ENCODE results near the gene IQCM. TPM values are rescaled to one million over a fixed set of nuclear protein-coding genes. Genes with fewer than 3 reads are reported as not detected.
"Not testable (repeated sequence)": the region's sequence is repeated elsewhere in the genome, so short reads cannot be mapped to it uniquely, and the experiment has no call there.

Gene IQCM
- total RNA-seq, 6 experiments from 2014 or later = not detected

DNA sequence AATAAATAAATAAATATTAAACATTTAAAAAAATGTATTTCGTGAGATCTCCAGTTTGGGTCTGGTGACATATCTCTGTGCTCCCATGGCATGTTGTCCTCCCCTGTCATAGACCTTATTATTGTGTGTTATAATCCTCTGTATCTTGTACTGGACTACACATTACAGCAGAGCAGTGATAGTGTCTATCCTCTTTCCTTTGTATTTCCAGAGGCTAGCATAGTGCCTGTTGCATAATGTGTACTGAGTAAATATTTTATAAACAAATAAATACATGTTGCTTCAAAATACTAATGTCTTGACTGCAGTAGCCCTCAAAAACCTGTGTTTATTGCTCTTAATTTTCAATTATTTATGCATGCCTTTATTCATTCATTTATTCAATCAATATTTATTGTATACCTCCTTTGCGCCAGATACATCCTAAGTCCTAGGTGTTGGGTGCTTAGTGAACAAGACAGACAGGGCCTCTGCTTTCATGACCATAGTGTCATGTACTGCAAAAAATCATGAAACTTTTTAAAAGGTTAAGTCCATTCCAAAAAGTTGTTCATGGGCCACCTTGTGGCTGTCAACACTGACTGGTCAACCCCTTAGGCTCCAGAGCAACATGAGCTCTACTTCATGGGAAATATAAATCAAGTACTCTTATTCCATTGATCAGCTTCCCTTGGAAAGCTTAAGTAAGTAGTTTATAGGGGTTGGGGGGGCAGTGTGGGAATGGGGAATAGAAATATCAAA, 303.9 kb downstream of the IQCM start:
- DNase-seq (no peak), ATAC-seq (peak; percentile 87 to 96 (median 94))
- no peaks in the 10 kb centered on the region for H3K9me3 ChIP-seq
- H3K27me3 ChIP-seq = no peaks in the 10 kb centered on the region
- no peak for TF ChIP-seq POLR2A (IDR thresholded peaks at IDR 0.05)
- TF ChIP-seq, protein P1, sequence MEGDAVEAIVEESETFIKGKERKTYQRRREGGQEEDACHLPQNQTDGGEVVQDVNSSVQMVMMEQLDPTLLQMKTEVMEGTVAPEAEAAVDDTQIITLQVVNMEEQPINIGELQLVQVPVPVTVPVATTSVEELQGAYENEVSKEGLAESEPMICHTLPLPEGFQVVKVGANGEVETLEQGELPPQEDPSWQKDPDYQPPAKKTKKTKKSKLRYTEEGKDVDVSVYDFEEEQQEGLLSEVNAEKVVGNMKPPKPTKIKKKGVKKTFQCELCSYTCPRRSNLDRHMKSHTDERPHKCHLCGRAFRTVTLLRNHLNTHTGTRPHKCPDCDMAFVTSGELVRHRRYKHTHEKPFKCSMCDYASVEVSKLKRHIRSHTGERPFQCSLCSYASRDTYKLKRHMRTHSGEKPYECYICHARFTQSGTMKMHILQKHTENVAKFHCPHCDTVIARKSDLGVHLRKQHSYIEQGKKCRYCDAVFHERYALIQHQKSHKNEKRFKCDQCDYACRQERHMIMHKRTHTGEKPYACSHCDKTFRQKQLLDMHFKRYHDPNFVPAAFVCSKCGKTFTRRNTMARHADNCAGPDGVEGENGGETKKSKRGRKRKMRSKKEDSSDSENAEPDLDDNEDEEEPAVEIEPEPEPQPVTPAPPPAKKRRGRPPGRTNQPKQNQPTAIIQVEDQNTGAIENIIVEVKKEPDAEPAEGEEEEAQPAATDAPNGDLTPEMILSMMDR (IDR thresholded peaks at IDR 0.05) = peak in 3 of 4 donors; percentile 4 to 24 (median 9)
- H3K27ac ChIP-seq = peak overlapping the region in 1 of 3 donors; percentile 41
- no peaks in the 10 kb centered on the region for H3K36me3 ChIP-seq
- peaks cover 0 to 20% (median 9%) of the 10 kb centered on the region in 4 donors for H3K4me1 ChIP-seq
- no peak overlapping the region for H3K4me3 ChIP-seq
- 55% methylated on average over 2 of the region's 2 CpGs for WGBS (ENCODE audit: insufficient coverage, low coverage, low lambda C conversion rate, missing lambda C conversion rate)
- intact Hi-C loops (cut with DNase I) = no loop called here

DNA sequence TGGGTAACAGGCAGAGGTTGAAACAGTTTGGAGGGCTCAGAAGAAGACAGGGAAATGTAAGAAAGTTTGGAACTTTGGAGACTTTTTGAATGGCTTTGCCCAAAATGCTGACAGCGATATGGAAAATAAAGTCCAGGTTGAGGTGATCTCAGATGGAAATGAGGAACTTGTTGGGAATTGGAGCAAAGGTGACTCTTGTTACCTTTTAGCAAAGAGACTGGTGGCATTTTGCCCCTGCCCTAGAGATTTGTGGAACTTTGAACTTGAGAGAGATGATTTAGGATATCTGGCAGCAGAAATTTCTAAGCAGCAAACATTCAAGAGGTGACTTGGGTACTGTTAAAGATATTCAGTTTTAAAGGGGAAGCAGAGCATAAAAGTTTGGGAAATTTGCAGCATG, 308.3 kb downstream of the IQCM start:
- ATAC-seq; H3K36me3 ChIP-seq; H3K9me3 ChIP-seq; H3K27me3 ChIP-seq; intact Hi-C loops (cut with DNase I): not testable (repeated sequence)
- H3K4me3 ChIP-seq = peak overlapping the region in 1 of 3 donors; percentile 3
- DNase-seq = peak in 1 of 3 donors; percentile 50
- H3K4me1 ChIP-seq = peaks cover 0 to 13% (median 8%) of the 10 kb centered on the region in 4 donors
- peak overlapping the region in 2 of 3 donors; percentile 25 to 50 for H3K27ac ChIP-seq
- WGBS (ENCODE audit: insufficient coverage, low coverage, low lambda C conversion rate, missing lambda C conversion rate) = 35% methylated on average over 1 of the region's 1 CpG

DNA sequence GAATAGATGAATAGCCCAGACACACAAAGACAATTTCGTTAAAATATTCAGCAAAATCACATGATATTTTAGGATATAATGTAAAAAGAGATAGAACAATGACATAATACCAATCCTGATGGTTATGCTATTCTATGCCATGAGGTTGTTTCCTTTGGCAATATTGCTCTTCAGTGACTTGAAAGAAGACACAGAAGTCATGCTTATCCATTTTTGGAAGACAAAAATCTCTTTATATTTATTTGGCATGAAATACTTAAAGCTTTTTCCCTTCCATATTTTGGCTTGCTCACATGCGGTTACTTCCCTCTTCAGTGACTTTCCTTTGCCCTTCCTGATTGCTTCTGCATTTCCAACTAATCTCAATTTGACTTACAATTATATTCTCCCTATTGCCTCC, 314.8 kb downstream of the IQCM start:
- Histone ChIP-seq H3K36me3 (no peaks in the 10 kb centered on the region), H3K4me3 (no peak overlapping the region), H3K9me3 (no peaks in the 10 kb centered on the region), H3K27ac (no peak overlapping the region), H3K4me1 (no peaks in the 10 kb centered on the region), H3K27me3 (no peaks in the 10 kb centered on the region)
- 72% methylated on average over 2 of the region's 2 CpGs for WGBS (ENCODE audit: insufficient coverage, low coverage, low lambda C conversion rate, missing lambda C conversion rate)
- ATAC-seq (no peak), DNase-seq (no peak)
- TF ChIP-seq, protein P1 (IDR thresholded peaks at IDR 0.05) = no peak
- no peak for TF ChIP-seq POLR2A (IDR thresholded peaks at IDR 0.05)
- intact Hi-C loops (cut with DNase I) = no loop called here

DNA sequence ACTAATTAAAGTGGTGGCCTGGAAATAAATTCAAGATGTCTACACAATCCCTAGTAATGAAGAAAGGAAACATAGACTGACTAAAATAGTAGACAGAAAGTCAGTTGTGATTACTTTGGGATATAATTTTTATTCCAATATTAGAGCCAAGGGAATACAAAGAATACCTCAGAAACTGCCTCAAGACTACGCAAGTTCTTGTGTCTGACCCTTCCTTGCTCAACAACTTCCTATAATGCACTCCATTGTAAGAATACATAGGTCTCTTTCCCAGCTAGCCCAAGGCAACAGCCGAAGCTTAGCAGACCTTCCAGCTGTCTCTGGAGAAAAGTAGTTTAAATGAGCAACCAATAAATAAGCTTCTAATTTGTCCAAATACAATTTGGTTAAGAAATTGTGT, 315.9 kb downstream of the IQCM start:
- H3K36me3 ChIP-seq = no peaks in the 10 kb centered on the region
- no peaks in the 10 kb centered on the region for H3K27me3 ChIP-seq
- ATAC-seq = no peak
- no peaks in the 10 kb centered on the region for H3K9me3 ChIP-seq
- DNase-seq = no peak
- H3K4me1 ChIP-seq = no peaks in the 10 kb centered on the region
- H3K4me3 ChIP-seq = no peak overlapping the region
- intact Hi-C loops (cut with DNase I) = no loop called here
- TF ChIP-seq POLR2A (IDR thresholded peaks at IDR 0.05) = no peak
- TF ChIP-seq, protein P1 (IDR thresholded peaks at IDR 0.05) = no peak
- H3K27ac ChIP-seq = no peak overlapping the region
- WGBS (ENCODE audit: insufficient coverage, low coverage, low lambda C conversion rate, missing lambda C conversion rate) = 77% methylated on average over 2 of the region's 2 CpGs

DNA sequence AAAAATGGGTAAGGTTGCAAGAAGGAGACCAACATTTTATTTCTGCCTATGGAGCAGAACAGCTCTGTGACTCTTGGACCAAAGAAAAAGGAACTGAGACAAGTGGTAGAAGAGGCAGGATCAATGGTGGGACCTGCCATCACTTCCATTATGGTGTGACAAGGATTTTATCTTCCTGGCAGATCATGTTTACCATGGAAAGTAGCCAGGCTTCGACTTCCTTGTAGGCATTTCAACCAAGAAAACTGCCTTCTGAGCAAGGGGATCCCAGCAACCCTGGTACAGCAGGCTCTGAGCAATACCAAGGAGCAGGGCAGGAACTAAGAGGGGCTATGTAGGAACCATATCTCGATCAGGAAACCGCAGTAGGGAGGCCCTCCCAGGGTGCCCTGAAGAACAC, 317.4 kb downstream of the IQCM start:
- Histone ChIP-seq H3K27ac (no peak overlapping the region), H3K4me3 (no peak overlapping the region), H3K27me3 (no peaks in the 10 kb centered on the region), H3K36me3 (no peaks in the 10 kb centered on the region), H3K4me1 (peaks cover 0 to 2% (median 0%) of the 10 kb centered on the region in 4 donors), H3K9me3 (no peaks in the 10 kb centered on the region)
- TF ChIP-seq POLR2A (IDR thresholded peaks at IDR 0.05) = no peak
- TF ChIP-seq, protein P1 (IDR thresholded peaks at IDR 0.05) = no peak
- WGBS (ENCODE audit: insufficient coverage, low coverage, low lambda C conversion rate, missing lambda C conversion rate) = 27% methylated on average over 1 of the region's 3 CpGs
- intact Hi-C loops (cut with DNase I) = no loop called here
- no peak for DNase-seq
- no peak for ATAC-seq
